Uterus (tissue), 2 donors: ENCODE measurements around the gene FAM9C.

Experiments
- POLR2A ChIP-seq, 2 donors: fragments of 450-650 bp; IDR thresholded peaks; one replicate each; pipeline ENCODE4 v1.6.1; 2016; ENCODE audit warnings: antibody characterized with exemption in 2 of 2, mild to moderate bottlenecking in 1 of 2, moderate library complexity in 1 of 2
- TF ChIP-seq, protein P1 (sequence below), 4 experiments: fragments of 200-600 bp in 2 of 4; fragments of 450-650 bp in 2 of 4; sonication (generic) in 2 of 4; IDR thresholded peaks; one replicate each; pipeline ENCODE4 v1.5.1; 2016 to 2019; ENCODE audit warnings: antibody characterized with exemption in 4 of 4, mild to moderate bottlenecking in 2 of 4, moderate library complexity in 1 of 4

DNA sequence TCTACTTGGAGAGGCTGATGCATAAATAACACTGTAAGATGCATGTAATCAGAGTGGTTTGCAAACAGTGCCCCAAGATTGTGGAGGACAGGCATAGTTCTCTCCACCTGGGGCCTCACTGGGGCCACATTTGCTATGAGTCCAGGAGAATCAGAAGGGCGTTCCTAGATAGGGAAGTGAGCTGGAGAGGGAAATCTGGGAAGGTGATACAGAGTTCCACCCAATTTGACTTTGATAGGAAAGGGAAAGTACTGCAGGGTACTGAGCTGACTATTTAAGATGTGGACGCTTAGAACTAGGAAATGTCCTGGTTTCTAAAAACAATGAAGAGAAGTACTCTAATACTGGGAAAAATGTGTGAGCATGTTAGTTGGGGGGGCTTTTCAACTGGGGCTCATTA is 33.9 kb downstream of the FAM9C start:
- TF ChIP-seq, protein P1, sequence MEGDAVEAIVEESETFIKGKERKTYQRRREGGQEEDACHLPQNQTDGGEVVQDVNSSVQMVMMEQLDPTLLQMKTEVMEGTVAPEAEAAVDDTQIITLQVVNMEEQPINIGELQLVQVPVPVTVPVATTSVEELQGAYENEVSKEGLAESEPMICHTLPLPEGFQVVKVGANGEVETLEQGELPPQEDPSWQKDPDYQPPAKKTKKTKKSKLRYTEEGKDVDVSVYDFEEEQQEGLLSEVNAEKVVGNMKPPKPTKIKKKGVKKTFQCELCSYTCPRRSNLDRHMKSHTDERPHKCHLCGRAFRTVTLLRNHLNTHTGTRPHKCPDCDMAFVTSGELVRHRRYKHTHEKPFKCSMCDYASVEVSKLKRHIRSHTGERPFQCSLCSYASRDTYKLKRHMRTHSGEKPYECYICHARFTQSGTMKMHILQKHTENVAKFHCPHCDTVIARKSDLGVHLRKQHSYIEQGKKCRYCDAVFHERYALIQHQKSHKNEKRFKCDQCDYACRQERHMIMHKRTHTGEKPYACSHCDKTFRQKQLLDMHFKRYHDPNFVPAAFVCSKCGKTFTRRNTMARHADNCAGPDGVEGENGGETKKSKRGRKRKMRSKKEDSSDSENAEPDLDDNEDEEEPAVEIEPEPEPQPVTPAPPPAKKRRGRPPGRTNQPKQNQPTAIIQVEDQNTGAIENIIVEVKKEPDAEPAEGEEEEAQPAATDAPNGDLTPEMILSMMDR (IDR thresholded peaks at IDR 0.05), result no peak
- no peak for TF ChIP-seq POLR2A (IDR thresholded peaks at IDR 0.05)
